Stimulated activated naive CD8-positive, alpha-beta T cell treated with anti-CD3 and anti-CD28 coated beads, Interleukin-15, Interleukin-2, amounts not matched to agents 100 ng/mL and 50 ng/mL, for 24 hours (primary cell): ENCODE results near the gene SLC22A15.
A peak's percentile ranks its signal among the peaks of the same experiment; 100 is the strongest.
"Not testable (repeated sequence)": the region's sequence is repeated elsewhere in the genome, so short reads cannot be mapped to it uniquely, and the experiment has no call there.

Source experiments
- H3K27ac Mint-ChIP-seq: one replicate; pipeline ENCODE4 v1.8.0; 2021; ENCODE audit warnings: mild to moderate bottlenecking, mixed read lengths
- H3K27me3 Mint-ChIP-seq: one replicate; pipeline ENCODE4 v1.8.0; 2021; ENCODE audit warnings: mixed read lengths
- H3K36me3 Mint-ChIP-seq: one replicate; pipeline ENCODE4 v1.8.0; 2021; ENCODE audit warnings: low read depth, mixed read lengths
- H3K4me1 Mint-ChIP-seq: one replicate; pipeline ENCODE4 v1.8.0; 2021; ENCODE audit warnings: low read depth, mixed read lengths
- H3K4me3 Mint-ChIP-seq: one replicate; pipeline ENCODE4 v1.8.0; 2021; ENCODE audit warnings: mild to moderate bottlenecking, mixed read lengths
- H3K9me3 Mint-ChIP-seq: one replicate; pipeline ENCODE4 v1.8.0; 2021; ENCODE audit warnings: mixed read lengths

The SLC22A15 gene

DNA sequence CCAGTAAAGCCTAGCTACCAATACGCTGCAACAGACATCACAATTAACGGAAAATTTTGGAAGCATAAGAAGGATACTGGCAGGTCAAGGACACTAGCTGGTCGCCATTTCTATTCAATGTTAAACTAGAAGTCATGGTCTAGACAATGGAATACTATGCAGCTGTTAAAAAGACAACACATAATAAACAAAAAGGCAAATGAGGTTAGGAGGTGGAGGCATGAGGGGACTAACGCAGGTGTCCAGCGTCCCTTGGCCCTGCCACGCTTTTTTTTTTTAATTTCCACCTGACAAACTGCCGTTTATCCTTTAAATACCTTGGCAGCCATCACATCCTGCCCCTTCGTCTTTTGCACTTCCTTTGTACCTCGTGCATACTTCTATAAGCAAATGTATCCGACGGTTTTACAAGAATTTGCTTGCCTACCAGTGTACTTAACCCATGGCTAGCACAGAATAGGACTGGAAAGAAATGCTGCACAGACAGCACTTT lies 698 bp upstream of the SLC22A15 start:
- H3K4me3 Mint-ChIP-seq: peak overlapping the region; percentile 85
- no peaks in the 10 kb centered on the region for H3K9me3 Mint-ChIP-seq
- peaks cover 4% of the 10 kb centered on the region for H3K4me1 Mint-ChIP-seq
- no peak overlapping the region for H3K27ac Mint-ChIP-seq
- peaks cover 59% of the 10 kb centered on the region for H3K27me3 Mint-ChIP-seq
- no peaks in the 10 kb centered on the region for H3K36me3 Mint-ChIP-seq

DNA sequence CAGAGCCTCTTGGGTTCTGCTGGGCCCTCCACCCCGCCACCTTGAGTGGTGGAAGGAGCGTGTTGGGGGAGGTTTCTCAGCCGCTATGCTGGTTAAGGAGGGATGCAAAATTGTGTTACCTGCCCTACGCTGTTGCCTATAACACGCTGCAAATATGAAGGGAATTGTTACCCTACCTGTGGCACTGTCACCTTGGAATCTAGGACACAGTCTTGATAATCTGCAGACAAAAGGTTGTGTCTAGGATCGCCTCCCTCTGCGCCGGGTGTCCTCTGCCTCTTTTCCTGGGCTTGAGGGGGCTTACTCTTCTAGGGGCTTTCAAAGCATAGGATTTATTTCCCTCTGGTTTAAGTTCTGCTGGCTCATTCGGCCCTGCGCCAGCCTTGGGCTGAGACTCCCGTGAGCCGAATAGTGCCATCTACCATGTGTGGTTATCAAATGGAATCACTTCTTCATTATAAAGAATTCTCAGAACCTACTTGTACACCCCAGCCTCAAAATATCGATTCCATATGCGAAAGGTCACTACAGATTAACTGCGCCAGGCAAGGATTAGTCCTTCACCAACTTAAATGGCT lies 697 bp downstream of the SLC22A15 start:
- H3K27ac Mint-ChIP-seq: peak overlapping the region; percentile 1
- peaks cover 53% of the 10 kb centered on the region for H3K27me3 Mint-ChIP-seq
- H3K4me1 Mint-ChIP-seq: peaks cover 4% of the 10 kb centered on the region
- no peaks in the 10 kb centered on the region for H3K36me3 Mint-ChIP-seq
- peak overlapping the region; percentile 68 for H3K4me3 Mint-ChIP-seq
- H3K9me3 Mint-ChIP-seq: no peaks in the 10 kb centered on the region

DNA sequence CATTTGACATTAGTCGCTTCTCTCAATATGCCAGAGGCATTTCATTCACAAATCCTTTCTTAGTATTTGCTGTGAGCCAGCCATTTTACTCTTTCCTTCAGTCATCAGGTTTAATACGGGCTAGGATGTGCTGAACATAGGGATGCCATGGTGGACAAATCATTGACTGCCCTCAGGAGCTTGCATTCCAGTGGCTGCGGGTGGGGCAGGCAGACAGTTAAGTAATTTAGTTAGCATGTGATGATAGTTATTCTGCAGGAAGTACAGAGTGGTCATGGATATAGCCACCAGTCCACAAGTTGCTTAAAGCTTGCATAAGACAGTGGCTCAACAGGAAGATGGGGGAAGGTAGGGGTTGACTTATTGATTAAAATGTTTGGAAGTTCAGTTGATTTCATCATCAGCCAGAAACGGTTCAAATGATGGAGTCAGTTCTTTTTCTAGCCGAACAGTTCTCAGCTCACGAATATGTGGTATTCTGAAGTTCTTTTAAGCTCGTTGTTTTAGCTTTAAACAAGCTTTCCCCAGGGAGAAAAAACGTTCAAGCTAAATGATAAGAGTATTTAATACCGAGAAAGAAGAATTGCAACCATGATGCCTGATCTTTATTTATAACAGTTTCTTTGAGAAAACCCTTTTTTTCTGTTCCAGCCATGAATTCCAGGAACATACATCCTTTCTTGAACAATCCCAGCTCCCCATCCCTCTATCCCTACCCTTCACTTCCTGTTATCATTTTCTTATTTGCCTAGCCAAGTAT lies 1.4 kb downstream of the SLC22A15 start:
- H3K9me3 Mint-ChIP-seq: no peaks in the 10 kb centered on the region
- peaks cover 53% of the 10 kb centered on the region for H3K27me3 Mint-ChIP-seq
- H3K36me3 Mint-ChIP-seq: no peaks in the 10 kb centered on the region
- H3K4me3 Mint-ChIP-seq: peak overlapping the region; percentile 68
- H3K27ac Mint-ChIP-seq: no peak overlapping the region
- H3K4me1 Mint-ChIP-seq: peaks cover 4% of the 10 kb centered on the region

DNA sequence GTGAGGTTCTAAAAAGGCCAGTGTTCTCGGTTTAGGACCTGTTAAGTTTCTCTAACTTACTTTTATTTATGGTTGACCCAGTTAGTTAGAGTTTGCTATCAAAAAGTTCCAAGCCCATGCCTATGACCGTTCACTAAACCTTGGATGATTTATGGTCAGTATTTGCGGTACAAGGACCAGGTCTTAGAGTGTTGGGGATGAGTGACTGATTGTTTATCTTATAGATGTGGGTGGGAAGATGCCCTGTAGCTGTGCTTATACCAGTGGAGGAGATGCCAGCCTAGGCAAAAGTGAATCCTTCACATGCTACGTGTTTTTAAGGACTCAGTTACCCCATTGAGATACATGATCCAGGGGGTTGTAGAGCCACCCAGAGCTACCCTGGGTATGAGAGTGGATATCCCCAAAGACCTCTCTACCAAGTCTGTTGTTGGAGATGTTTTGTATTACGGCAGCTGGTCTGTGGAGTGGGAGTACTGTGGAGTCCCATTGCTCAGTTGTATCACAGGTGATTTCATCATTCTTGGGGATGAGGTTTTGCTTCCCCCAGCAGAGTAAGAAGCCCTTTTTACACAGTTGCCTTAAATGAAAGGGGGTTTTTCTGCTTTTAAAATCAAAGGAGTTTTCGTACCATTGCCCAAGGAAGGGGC lies 2.1 kb downstream of the SLC22A15 start:
- Mint-ChIP-seq H3K27ac (no peak overlapping the region), H3K36me3 (no peaks in the 10 kb centered on the region), H3K4me3 (no peak overlapping the region), H3K4me1 (peaks cover 4% of the 10 kb centered on the region), H3K27me3 (peaks cover 49% of the 10 kb centered on the region), H3K9me3 (no peaks in the 10 kb centered on the region)

DNA sequence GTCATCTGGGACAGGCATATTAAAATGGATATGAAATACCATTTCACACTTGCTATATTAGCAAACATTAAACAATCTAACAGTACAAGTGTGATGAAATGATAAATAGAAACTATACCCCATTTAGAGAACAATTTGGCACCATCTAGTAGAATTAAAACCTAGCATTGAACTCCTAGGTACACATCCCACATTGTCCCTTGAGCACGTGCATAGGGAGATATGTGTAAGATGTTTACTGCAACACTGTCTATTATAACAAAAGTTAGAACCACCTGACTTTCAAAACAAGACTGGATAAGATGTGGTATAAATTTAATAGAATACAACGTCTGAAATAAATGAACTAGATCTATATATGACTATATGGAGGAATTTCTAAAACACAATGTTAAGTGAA lies 3.8 kb downstream of the SLC22A15 start:
- Mint-ChIP-seq H3K36me3 (no peaks in the 10 kb centered on the region), H3K4me1 (peaks cover 4% of the 10 kb centered on the region), H3K4me3 (no peak overlapping the region), H3K27me3 (peaks cover 37% of the 10 kb centered on the region), H3K9me3 (no peaks in the 10 kb centered on the region), H3K27ac (no peak overlapping the region)

DNA sequence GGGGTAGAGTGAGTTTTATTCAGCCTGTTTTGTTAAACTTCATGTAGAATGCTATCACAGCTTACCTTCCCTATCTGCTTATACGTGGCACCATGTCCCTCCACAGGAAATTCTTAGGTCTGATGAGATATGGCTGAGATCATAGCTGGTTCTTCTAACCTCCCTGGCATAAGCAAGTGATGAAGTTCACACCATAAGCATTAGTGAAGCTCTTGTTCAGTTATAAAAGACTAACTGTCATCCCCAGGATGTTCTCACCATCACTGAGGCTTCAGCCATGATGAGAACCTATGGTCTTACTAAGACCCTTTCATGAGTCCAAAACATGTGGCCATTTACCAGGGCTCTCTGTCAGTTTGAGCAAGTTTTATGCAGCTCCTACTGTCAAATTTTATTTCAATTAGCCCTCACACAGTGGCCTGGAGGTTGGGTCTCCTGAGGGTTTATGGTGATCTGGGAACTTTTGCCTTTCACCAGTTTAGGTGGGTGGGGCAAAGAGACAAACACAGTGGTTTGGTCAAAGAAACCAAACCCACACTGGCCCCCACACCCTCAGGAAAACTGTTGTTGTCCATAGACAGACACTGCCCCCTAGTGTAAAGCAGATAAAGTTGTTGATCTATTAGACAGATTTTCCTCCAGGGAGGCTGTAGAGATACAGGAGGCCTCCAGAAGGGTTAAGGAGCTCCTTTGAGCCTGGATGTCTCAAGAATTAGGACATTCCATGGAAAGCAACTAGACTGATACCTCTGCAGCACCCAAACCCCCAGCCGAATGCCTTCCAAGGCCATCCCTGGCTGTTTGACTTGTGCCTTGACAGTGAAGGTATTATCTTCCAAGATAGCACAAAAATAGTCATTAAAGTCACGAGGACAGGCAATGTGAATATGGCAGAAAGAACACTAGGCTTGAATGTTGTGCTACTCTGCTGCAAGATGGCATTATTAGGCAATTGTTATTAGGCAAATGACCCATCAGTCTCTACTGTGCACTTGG lies 5.0 kb downstream of the SLC22A15 start:
- Mint-ChIP-seq H3K27ac (no peak overlapping the region), H3K4me3 (no peak overlapping the region), H3K4me1 (no peaks in the 10 kb centered on the region), H3K27me3 (peaks cover 27% of the 10 kb centered on the region), H3K36me3 (no peaks in the 10 kb centered on the region), H3K9me3 (no peaks in the 10 kb centered on the region)

DNA sequence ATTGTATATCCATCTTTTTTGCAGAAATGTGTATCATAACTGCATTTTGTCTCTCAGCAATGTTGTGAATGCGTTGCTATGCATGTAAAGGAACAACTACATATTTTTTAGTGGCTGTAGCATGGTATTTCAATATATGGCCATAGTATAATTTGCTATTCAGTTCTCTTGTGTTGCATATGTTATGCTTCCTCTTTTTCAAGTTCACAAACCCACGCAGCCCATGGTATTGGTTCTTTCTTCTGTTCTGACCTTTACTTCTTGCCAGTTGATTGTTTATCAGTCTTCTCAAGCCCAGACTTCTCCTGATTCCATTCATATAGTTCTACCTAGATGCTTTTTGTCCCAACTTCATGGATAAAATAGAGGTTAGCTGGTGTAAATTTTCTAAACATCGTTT lies 6.1 kb downstream of the SLC22A15 start:
- Mint-ChIP-seq H3K27me3 (peaks cover 21% of the 10 kb centered on the region), H3K4me1 (no peaks in the 10 kb centered on the region), H3K36me3 (no peaks in the 10 kb centered on the region), H3K4me3 (no peak overlapping the region), H3K9me3 (no peaks in the 10 kb centered on the region), H3K27ac (no peak overlapping the region)

DNA sequence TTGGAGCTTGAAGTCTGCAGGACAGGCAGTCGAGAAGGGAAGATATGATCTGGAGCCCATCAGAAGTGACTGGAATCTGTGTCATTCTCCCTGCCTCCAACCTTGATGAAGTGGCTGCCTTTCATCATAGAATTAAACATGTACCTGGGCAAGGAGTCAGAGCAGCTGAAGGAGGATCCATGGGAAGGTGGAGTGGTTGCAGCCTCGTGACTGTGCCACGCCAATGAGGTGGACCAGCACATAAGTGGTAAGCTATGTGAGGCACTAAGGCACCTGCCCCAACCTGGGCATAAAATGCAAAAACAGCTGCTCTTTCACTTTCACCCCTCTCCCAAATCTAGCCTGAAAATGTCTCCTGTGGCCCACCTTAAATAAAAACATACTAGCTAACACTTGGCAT lies 7.3 kb downstream of the SLC22A15 start:
- no peaks in the 10 kb centered on the region for H3K4me1 Mint-ChIP-seq
- no peak overlapping the region for H3K27ac Mint-ChIP-seq
- no peaks in the 10 kb centered on the region for H3K9me3 Mint-ChIP-seq
- H3K36me3 Mint-ChIP-seq: no peaks in the 10 kb centered on the region
- peaks cover 9% of the 10 kb centered on the region for H3K27me3 Mint-ChIP-seq
- no peak overlapping the region for H3K4me3 Mint-ChIP-seq

DNA sequence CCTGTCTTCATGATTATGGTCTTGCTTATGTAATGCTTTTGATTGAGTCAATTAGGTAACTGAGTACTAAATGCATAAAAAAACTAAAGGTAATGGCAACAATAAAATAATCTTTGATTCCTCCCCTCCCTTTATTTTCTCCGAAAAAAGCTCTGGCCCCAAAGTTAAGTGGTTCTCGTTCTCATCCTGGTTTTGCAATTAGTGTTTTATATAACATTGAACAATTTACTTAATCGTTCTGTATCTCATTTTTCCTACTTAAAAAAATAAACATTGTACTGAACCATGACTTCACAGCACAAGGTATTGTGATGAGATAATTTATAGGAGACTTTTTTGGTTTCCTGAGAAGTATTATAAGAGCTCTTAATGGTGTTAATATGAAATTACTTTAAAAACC lies 11.3 kb downstream of the SLC22A15 start:
- H3K36me3 Mint-ChIP-seq: no peaks in the 10 kb centered on the region
- H3K9me3 Mint-ChIP-seq: no peaks in the 10 kb centered on the region
- H3K27me3 Mint-ChIP-seq: no peaks in the 10 kb centered on the region
- peaks cover 5% of the 10 kb centered on the region for H3K4me1 Mint-ChIP-seq
- no peak overlapping the region for H3K27ac Mint-ChIP-seq
- H3K4me3 Mint-ChIP-seq: no peak overlapping the region

DNA sequence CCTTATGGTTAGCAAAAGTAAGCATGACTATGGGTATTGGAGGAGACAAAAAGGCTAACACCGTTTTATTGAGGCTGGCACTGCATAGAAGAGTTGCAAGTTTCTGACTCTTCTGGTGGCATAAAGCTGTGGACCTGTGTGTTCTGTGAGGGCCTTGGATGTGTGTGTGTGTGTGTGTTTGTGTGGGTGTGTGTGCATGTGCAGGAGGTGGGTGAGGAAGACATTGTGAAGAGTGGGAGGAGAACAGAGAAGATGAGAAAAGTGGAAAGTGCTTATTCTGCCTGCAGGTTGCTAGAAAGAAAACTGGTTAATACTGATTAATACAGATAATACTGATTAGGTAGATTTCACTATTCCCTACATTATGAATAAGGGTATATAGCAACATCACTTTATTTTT lies 12.6 kb downstream of the SLC22A15 start:
- no peaks in the 10 kb centered on the region for H3K27me3 Mint-ChIP-seq
- H3K36me3 Mint-ChIP-seq: no peaks in the 10 kb centered on the region
- peaks cover 5% of the 10 kb centered on the region for H3K4me1 Mint-ChIP-seq
- no peak overlapping the region for H3K27ac Mint-ChIP-seq
- H3K9me3 Mint-ChIP-seq: no peaks in the 10 kb centered on the region
- H3K4me3 Mint-ChIP-seq: no peak overlapping the region

DNA sequence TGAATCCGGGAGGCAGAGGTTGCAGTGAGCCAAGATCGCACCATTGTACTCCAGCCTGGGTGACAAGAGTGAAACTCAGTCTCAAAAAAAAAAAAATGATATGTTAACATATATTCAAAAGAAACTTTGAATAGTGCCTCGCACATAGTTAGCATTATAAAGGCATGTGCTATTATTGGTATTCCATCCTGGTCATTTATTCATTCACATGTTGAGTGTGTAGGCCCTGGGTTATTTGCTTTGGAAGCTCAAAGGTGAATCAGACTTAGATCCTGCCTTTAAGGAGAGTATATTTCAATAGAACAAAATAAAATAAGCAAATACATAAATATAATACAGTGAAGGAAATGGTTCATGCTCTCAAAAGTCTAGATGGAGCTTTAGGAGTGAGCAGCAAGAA lies 13.4 kb downstream of the SLC22A15 start:
- H3K27ac Mint-ChIP-seq: no peak overlapping the region
- H3K4me3 Mint-ChIP-seq: no peak overlapping the region
- H3K4me1 Mint-ChIP-seq: peaks cover 5% of the 10 kb centered on the region
- H3K9me3 Mint-ChIP-seq: no peaks in the 10 kb centered on the region
- H3K36me3 Mint-ChIP-seq: no peaks in the 10 kb centered on the region
- no peaks in the 10 kb centered on the region for H3K27me3 Mint-ChIP-seq

DNA sequence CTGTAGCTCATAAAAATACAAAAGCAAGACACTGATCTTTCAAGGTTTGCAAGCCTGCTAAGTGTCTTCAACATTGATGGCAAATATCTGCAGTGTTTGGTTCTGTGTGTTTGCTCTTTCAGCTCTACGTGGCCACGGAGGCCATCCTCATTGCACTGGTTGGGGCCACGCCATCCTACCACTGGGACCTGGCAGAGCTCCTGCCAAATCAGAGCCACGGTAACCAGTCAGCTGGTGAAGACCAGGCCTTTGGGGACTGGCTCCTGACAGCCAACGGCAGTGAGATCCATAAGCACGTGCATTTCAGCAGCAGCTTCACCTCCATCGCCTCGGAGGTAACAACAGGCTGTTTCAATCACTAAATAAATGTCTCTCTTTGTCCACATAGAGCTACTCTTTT lies 15.6 kb downstream of the SLC22A15 start:
- H3K27ac Mint-ChIP-seq: no peak overlapping the region
- no peaks in the 10 kb centered on the region for H3K27me3 Mint-ChIP-seq
- no peak overlapping the region for H3K4me3 Mint-ChIP-seq
- no peaks in the 10 kb centered on the region for H3K9me3 Mint-ChIP-seq
- H3K36me3 Mint-ChIP-seq: peaks cover 2% of the 10 kb centered on the region
- H3K4me1 Mint-ChIP-seq: peaks cover 5% of the 10 kb centered on the region

DNA sequence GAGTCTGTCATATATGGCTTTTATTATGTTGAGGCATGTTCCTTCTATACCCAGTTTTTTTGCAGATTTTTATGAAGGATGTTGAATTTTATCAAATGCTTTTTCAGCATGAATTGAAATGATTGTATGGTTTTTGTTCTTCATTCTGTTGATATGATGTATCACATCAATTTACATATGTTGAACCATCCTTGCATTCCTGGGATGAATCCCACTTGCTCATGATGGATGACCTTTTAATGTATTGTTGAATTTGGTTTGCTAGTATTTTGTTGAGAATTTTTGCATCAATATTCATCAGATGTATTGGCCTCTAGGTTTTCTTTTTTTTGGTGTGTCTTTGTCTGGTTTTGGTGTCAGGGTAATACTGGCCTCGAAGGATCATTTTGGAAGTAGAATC lies 21.6 kb downstream of the SLC22A15 start:
- Mint-ChIP-seq H3K9me3 (peaks cover 35% of the 10 kb centered on the region), H3K36me3 (peaks cover 24% of the 10 kb centered on the region)
- not testable (repeated sequence) for H3K27me3 Mint-ChIP-seq, H3K4me1 Mint-ChIP-seq, H3K4me3 Mint-ChIP-seq, H3K27ac Mint-ChIP-seq

DNA sequence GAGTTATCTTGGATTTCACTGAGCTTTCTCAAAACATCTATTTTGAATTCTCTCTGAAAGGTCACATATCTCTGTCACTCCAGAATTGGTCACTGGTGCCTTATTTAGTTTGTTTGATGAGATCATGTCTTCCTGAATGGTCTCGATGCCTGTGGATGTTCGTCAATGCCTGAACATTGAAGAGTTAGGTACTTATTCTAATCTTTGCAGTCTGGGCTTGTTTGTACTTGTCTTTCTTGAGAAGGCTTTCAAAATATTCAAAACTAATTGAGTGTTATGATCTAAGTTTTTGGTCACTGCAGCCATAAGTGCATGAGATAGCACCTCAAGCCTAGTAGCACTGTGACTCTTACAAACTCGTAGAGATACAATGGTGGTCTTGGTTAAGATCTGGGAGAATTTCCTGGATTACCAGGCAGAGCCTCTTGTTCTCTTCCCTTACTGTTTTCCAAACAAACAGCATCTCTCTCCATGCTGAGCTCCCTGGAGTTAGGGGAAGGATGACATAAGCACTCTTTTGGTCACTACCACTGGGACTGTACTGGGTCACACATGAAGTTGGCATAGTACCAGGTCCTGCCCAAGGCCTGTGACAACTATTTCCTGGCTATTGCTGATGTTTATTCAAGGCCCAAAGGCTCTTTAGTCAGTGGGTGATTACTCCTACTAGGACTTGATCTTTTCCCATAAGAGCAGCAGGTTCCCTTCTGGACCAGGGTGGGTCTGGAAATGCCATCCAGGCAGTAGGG lies 25.6 kb downstream of the SLC22A15 start:
- Mint-ChIP-seq H3K4me1 (peaks cover 9% of the 10 kb centered on the region), H3K9me3 (peaks cover 35% of the 10 kb centered on the region), H3K4me3 (no peak overlapping the region), H3K27me3 (no peaks in the 10 kb centered on the region), H3K27ac (no peak overlapping the region), H3K36me3 (peaks cover 21% of the 10 kb centered on the region)
